Memory B cell (primary cell): ENCODE measurements around the gene NOSIP.

Source experiments
- ATAC-seq: fragments of 150-1000 bp; cut with Tn5 transposase; 2 replicates; pipeline ENCODE4 v1.10.0; 2021; ENCODE audit warnings: low read depth, mild to moderate bottlenecking, moderate library complexity
- DNase-seq, 2 donors: peaks; one replicate each; pipeline ENCODE4 v3.0.0; 2022; ENCODE audit warnings: low spot score in 2 of 2
- H3K27ac Mint-ChIP-seq: one replicate; pipeline ENCODE4 v1.8.0; 2022; ENCODE audit warnings: mild to moderate bottlenecking, moderate library complexity, mixed read lengths
- H3K27me3 Mint-ChIP-seq: one replicate; pipeline ENCODE4 v1.8.0; 2022; ENCODE audit warnings: mixed read lengths
- H3K36me3 Mint-ChIP-seq: one replicate; pipeline ENCODE4 v1.8.0; 2022; ENCODE audit warnings: mild to moderate bottlenecking, mixed read lengths
- H3K4me1 Mint-ChIP-seq: one replicate; pipeline ENCODE4 v1.8.0; 2022; ENCODE audit warnings: mixed read lengths
- H3K4me3 Mint-ChIP-seq: one replicate; pipeline ENCODE4 v1.8.0; 2022; ENCODE audit warnings: mild to moderate bottlenecking, moderate library complexity, mixed read lengths
- H3K9me3 Mint-ChIP-seq: one replicate; pipeline ENCODE4 v1.8.0; 2022; ENCODE audit warnings: mixed read lengths

NOSIP gene

DNA sequence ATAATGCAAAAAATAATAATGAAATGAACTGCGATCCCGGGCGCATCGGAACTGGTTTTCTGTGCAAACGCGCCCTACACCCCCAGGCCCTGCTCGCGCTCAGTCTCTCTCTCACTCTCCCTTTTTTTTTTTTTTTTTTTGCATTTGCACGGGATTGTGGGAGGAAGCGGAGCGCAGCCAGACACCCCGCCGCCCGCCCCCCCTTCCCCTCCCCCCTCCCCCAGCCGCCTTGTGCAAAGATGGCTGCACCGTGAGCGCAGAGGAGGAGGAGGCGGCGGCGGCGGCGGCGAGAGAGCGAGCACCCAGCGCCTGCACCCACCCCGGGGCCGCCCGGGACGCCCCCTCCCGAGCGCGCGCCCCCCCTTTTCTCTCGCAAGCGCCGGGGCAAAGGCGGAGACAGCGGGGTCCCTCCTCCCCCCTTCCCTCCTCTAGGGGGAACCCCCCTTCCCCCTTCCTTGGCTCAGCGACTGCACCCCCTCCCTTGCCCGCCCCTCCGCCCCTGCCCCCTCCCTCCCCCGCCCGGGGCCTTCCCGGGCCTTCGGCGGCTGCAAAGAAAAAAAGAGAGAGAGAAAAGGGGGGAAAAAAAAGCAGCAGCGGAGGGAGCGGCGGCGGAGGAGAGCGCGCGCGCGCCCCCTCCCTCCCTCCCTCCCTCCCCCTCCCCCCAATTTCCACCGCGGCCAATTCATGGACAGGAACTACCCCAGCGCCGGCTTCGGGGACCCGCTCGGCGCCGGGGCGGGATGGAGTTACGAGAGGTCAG lies 10.8 kb upstream of the NOSIP start, which contains the start of gene PRR12:
TSS of gene PRR12 (plus strand) at position 212 of the 760 bp plus-strand sequence. CDS start at position 685, 473 bp downstream.
- Mint-ChIP-seq H3K4me1 (peaks cover 25% of the 10 kb centered on the region), H3K9me3 (no peaks in the 10 kb centered on the region), H3K4me3 (peak within 1 kb of the TSS; percentile 71), H3K27ac (peak within 1 kb of the TSS; percentile 71), H3K36me3 (peaks cover 17% of the 10 kb centered on the region), H3K27me3 (no peaks in the 10 kb centered on the region)
- peak; percentile 24 for ATAC-seq
- DNase-seq = peak; percentile 70 to 73

- no peaks in the 10 kb centered on the region for H3K27me3 Mint-ChIP-seq
- peaks cover 25% of the 10 kb centered on the region for H3K4me1 Mint-ChIP-seq
- ATAC-seq = peak; percentile 76
Measured at GRCh38 chr19:49590071-49590970, 10.0 kb upstream of the NOSIP start.

GRCh38 chr19:49589502-49589905 lies 9.1 kb upstream of the NOSIP start:
- DNase-seq (no peak), ATAC-seq (no peak)
- Mint-ChIP-seq H3K4me3 (no peak overlapping the region), H3K27ac (peak overlapping the region; percentile 16), H3K4me1 (peaks cover 24% of the 10 kb centered on the region), H3K27me3 (no peaks in the 10 kb centered on the region), H3K9me3 (no peaks in the 10 kb centered on the region), H3K36me3 (peaks cover 12% of the 10 kb centered on the region)

More at GRCh38 chr19:49590071-49590970, 10.0 kb upstream of the NOSIP start:
- Mint-ChIP-seq H3K36me3 (peaks cover 13% of the 10 kb centered on the region), H3K4me3 (peak overlapping the region; percentile 71), H3K9me3 (no peaks in the 10 kb centered on the region), H3K27ac (peak overlapping the region; percentile 16)
- peak; percentile 86 to 97 for DNase-seq

DNA sequence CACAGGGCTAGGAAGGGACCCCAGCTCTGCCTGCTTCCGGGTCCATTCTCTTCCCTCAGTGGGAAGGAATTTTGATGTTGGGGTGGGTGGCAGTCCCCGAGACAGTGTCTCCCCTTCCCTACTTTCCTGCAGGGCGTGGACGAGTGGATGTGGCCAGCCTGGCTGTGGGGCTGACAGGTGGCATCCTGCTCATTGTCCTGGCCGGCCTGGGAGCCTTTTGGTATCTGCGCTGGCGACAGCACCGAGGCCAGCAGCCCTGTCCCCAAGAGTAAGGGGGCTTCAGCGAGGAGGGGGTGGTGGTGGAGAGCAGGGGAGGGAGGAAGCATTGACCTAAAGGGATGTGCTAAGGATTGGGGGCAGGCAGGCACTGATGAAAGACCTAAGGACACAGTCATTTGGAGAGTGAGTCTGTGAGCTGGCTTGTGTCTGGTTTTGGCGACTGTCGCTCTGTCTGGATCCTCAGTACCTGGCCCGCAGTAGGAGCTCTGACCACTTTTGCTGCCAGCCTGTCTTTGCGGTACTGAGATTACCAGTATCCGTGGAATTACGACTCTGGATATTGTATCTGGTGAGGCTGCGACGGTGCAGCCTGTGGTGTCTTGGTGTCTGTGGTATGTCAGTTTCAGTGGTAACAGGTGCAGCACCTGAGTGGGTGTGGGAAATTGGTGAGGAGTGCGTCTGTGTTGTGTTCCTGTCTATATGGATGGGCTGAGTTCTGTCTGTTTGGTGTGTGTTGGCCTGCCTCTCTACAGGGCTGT lies 8.2 kb upstream of the NOSIP start:
- Mint-ChIP-seq H3K4me1 (peaks cover 14% of the 10 kb centered on the region), H3K4me3 (no peak overlapping the region), H3K27ac (no peak overlapping the region), H3K27me3 (no peaks in the 10 kb centered on the region), H3K9me3 (no peaks in the 10 kb centered on the region), H3K36me3 (peaks cover 2% of the 10 kb centered on the region)
- ATAC-seq = no peak
- DNase-seq = no peak

DNA sequence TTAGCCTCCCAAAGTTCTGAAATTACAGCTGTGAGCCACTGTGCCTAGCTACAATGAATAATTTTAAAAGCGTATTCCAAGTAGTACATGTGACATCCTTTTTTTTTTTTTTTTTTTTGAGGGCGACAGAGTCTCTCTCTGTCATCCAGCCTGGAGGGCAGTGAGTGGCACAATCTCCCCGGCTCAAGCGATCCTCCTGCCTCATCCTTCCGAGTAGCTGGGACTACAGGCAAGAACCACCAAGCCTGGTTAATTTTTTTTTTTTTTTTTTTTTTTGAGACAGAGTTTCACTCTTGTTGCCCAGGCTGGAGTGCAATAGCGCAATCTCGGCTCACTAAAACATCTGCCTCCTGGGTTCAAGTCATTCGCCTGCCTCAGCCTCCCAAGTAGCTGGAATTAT lies 6.9 kb upstream of the NOSIP start:
- H3K36me3 Mint-ChIP-seq = no peaks in the 10 kb centered on the region
- DNase-seq (no peak), ATAC-seq (no peak)
- H3K27me3 Mint-ChIP-seq = no peaks in the 10 kb centered on the region
- H3K4me1 Mint-ChIP-seq = peaks cover 6% of the 10 kb centered on the region
- no peak overlapping the region for H3K4me3 Mint-ChIP-seq
- no peaks in the 10 kb centered on the region for H3K9me3 Mint-ChIP-seq
- no peak overlapping the region for H3K27ac Mint-ChIP-seq

DNA sequence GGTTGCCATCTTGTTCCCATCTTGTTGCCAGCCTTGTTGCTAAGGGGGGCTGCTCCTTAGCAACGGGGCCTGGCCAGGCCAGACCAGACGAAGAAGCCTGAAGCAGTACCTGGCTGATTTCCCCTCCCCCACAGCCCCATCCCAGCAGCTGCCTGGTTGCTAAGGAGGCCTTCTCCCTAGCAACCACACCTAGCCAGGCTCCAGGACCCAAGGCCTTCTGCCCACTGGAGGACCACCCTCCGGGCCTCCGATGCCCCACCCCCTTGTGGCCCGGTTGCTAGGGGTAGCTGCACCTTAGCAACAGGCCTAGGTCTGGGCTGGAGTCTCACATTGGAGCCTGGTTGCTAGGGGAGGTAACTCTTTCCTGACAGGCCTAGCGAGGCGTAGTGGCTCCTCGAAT lies 4.7 kb upstream of the NOSIP start:
- no peak overlapping the region for H3K27ac Mint-ChIP-seq

DNA sequence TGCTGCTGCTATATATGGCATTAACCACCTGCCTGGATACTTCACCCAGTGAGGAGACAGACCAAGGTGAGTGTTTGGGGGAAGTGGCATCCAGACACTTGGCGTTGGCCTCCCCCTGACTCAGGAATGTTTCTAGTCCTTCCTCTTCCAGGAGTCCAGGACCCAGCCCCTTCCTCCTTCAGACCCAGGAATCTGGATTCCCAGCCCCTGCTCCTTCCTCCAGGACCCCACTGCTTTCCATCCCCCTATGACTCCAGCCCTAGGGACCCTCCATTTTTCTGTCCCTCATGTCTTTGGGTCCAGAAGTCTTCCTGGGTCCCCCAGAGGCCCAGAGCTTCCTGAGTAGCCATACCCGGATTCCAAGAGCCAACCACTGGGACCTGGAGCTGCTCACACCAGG lies 2.9 kb upstream of the NOSIP start:
- Mint-ChIP-seq H3K4me3 (no peak overlapping the region), H3K27ac (no peak overlapping the region), H3K36me3 (no peaks in the 10 kb centered on the region), H3K4me1 (peaks cover 16% of the 10 kb centered on the region), H3K27me3 (no peaks in the 10 kb centered on the region), H3K9me3 (no peaks in the 10 kb centered on the region)
- ATAC-seq (no peak), DNase-seq (no peak)

More for the DNA sequence above, 4.7 kb upstream of the NOSIP start:
- H3K4me3 Mint-ChIP-seq = no peak overlapping the region
- H3K9me3 Mint-ChIP-seq = no peaks in the 10 kb centered on the region
- DNase-seq (no peak), ATAC-seq (no peak)
- no peaks in the 10 kb centered on the region for H3K36me3 Mint-ChIP-seq
- no peaks in the 10 kb centered on the region for H3K27me3 Mint-ChIP-seq
- peaks cover 12% of the 10 kb centered on the region for H3K4me1 Mint-ChIP-seq

DNA sequence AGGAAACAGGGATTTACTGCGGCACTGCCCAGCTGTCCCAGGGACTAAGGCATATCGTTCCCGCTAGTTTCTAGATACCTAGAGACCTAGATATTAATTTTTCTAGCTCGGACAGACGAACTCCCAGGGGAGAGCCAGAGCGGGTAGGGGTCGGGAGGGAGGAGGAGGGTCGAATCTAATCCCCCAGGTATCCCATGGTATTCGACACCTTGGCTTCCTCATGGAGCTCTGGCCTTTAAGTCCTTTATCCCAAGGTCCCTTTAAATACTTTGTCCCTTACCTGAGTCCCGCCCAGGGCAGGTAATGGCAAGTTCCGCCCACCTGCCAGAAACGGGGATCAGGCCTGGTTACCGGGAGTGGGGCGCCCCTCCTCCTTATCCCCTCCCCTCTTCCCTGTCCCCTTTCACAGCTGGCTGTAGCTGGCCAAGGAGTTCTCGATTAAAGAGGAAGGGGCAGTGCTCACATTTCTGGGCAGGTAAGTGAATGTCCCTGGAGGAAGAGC lies 702 bp upstream of the NOSIP start, which contains the start of gene PRRG2:
TSS of gene PRRG2 (plus strand) at position 310 of the 502 bp plus-strand sequence. CDS start 1,904 bp downstream, outside the sequence.
- Mint-ChIP-seq H3K27me3 (no peaks in the 10 kb centered on the region), H3K4me1 (peaks cover 16% of the 10 kb centered on the region), H3K27ac (peak within 1 kb of the TSS; percentile 87), H3K36me3 (no peaks in the 10 kb centered on the region), H3K4me3 (peak within 1 kb of the TSS; percentile 90), H3K9me3 (no peaks in the 10 kb centered on the region)
- DNase-seq (no peak), ATAC-seq (no peak)

DNA sequence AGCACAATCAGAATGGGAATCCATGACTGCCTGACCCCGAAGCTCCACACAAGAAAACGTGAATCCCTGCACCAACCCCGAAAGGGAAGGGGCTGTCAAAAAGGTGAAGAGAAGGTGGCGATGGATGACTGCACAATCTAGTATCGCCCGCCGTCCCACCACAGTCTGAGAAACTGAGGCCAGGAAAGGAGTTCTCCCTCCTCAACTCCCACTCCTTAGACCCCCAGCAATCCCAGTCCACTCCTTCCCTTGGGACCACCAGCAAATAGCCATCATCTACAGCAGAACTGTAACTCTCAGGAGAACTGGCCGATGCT lies 451 bp downstream of the NOSIP start:
- DNase-seq (no peak), ATAC-seq (no peak)
- no peaks in the 10 kb centered on the region for H3K9me3 Mint-ChIP-seq
- H3K27me3 Mint-ChIP-seq = no peaks in the 10 kb centered on the region
- peak overlapping the region; percentile 87 for H3K27ac Mint-ChIP-seq
- H3K4me3 Mint-ChIP-seq = peak overlapping the region; percentile 90
- peaks cover 16% of the 10 kb centered on the region for H3K4me1 Mint-ChIP-seq
- no peaks in the 10 kb centered on the region for H3K36me3 Mint-ChIP-seq

DNA sequence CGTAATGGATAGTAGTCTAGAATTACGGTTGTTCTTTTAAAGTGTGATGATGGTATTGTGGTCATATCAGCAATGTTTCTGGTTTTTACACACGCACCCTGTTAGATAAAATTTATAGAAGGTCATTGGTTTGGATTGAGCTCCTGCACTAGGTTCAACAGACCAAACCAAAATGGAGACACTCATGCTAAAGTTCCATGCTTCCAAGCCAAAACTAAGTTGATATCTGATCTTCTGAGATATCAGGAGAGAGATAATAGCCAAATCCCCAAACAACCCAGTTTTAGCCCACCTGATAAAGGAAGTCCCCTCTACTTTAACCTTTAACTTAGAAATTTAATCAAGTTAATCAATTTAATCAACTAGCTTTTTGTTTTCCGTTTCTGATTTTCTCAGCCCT lies 1.2 kb downstream of the NOSIP start:
- Mint-ChIP-seq H3K27ac (no peak overlapping the region), H3K4me3 (peak overlapping the region; percentile 56), H3K36me3 (peaks cover 2% of the 10 kb centered on the region), H3K4me1 (peaks cover 16% of the 10 kb centered on the region), H3K9me3 (no peaks in the 10 kb centered on the region), H3K27me3 (no peaks in the 10 kb centered on the region)
- ATAC-seq = no peak
- no peak for DNase-seq

- no peaks in the 10 kb centered on the region for H3K27me3 Mint-ChIP-seq
- DNase-seq = no peak
- no peak overlapping the region for H3K4me3 Mint-ChIP-seq
- peaks cover 2% of the 10 kb centered on the region for H3K36me3 Mint-ChIP-seq
- peaks cover 12% of the 10 kb centered on the region for H3K4me1 Mint-ChIP-seq
- no peak for ATAC-seq
- no peak overlapping the region for H3K27ac Mint-ChIP-seq
- no peaks in the 10 kb centered on the region for H3K9me3 Mint-ChIP-seq
Measured at GRCh38 chr19:49574206-49574755, 6.1 kb downstream of the NOSIP start.

- no peaks in the 10 kb centered on the region for H3K27me3 Mint-ChIP-seq
- no peak overlapping the region for H3K27ac Mint-ChIP-seq
- ATAC-seq = no peak
- DNase-seq = no peak
- H3K4me1 Mint-ChIP-seq = peaks cover 9% of the 10 kb centered on the region
- peaks cover 2% of the 10 kb centered on the region for H3K36me3 Mint-ChIP-seq
- no peaks in the 10 kb centered on the region for H3K9me3 Mint-ChIP-seq
- no peak overlapping the region for H3K4me3 Mint-ChIP-seq
Measured at GRCh38 chr19:49573425-49573824, 6.9 kb downstream of the NOSIP start.

- ATAC-seq (no peak), DNase-seq (no peak)
- Mint-ChIP-seq H3K4me3 (no peak overlapping the region), H3K36me3 (peaks cover 2% of the 10 kb centered on the region), H3K27ac (no peak overlapping the region), H3K4me1 (peaks cover 13% of the 10 kb centered on the region), H3K9me3 (no peaks in the 10 kb centered on the region), H3K27me3 (no peaks in the 10 kb centered on the region)
Measured at GRCh38 chr19:49573009-49573408, 7.3 kb downstream of the NOSIP start.
